ENCODE measurements around the gene TTC21A.

Gene TTC21A

GRCh38 chr3:39181408-39182335, 74.2 kb downstream of the TTC21A start:
- no peak for DNase-seq

GRCh38 chr3:39183211-39184080, 76.0 kb downstream of the TTC21A start:
- DNase-seq: no peak

GRCh38 chr3:39184081-39184967, 76.8 kb downstream of the TTC21A start:
- no peak for DNase-seq

- DNase-seq: no peak
These were observed 77.4 kb downstream of the TTC21A start for GRCh38 chr3:39184968-39185285.

- DNase-seq: no peak
These were observed 78.0 kb downstream of the TTC21A start for GRCh38 chr3:39185326-39185958.

GRCh38 chr3:39185959-39186691, 78.6 kb downstream of the TTC21A start:
- no peak for DNase-seq

- DNase-seq: no peak
These were observed 79.2 kb downstream of the TTC21A start for GRCh38 chr3:39186692-39187151.

- DNase-seq: no peak
These were observed 80.1 kb downstream of the TTC21A start for GRCh38 chr3:39187372-39188155.
